Muscle layer of duodenum (tissue), 2 donors: ENCODE results near the gene TXNRD1.
"Not testable (repeated sequence)": the region's sequence is repeated elsewhere in the genome, so short reads cannot be mapped to it uniquely, and the experiment has no call there.

ENCODE experiments used
- H3K27ac ChIP-seq: one replicate; pipeline ENCODE4 v1.7.0; 2013; ENCODE audit warnings: mild to moderate bottlenecking, low read length
- H3K27me3 ChIP-seq: one replicate; pipeline ENCODE4 v1.7.0; 2013; ENCODE audit warnings: low read depth, mild to moderate bottlenecking, control low read depth, low read length
- H3K36me3 ChIP-seq, 2 donors: one replicate each; pipeline ENCODE4 v1.7.0; 2013; ENCODE audit warnings: low read length in 2 of 2, control low read depth in 1 of 2, mild to moderate bottlenecking in 1 of 2; ENCODE audit not compliant: insufficient read depth in 2 of 2, control insufficient read depth in 1 of 2
- H3K4me1 ChIP-seq, 2 donors: one replicate each; pipeline ENCODE4 v1.7.0; 2013; ENCODE audit warnings: low read length in 2 of 2, mild to moderate bottlenecking in 2 of 2, control low read depth in 1 of 2, moderate library complexity in 1 of 2; ENCODE audit not compliant: insufficient read depth in 2 of 2, control insufficient read depth in 1 of 2
- H3K4me3 ChIP-seq, 2 donors: one replicate each; pipeline ENCODE4 v1.7.0; 2013; ENCODE audit warnings: low read length in 2 of 2, low read depth in 1 of 2, mild to moderate bottlenecking in 1 of 2
- H3K9me3 ChIP-seq, 2 donors: one replicate each; pipeline ENCODE4 v1.7.0; 2013; ENCODE audit warnings: low read length in 2 of 2, control low read depth in 1 of 2, mild to moderate bottlenecking in 1 of 2; ENCODE audit not compliant: control insufficient read depth in 1 of 2
- donor health status: healthy.

TXNRD1 gene

DNA sequence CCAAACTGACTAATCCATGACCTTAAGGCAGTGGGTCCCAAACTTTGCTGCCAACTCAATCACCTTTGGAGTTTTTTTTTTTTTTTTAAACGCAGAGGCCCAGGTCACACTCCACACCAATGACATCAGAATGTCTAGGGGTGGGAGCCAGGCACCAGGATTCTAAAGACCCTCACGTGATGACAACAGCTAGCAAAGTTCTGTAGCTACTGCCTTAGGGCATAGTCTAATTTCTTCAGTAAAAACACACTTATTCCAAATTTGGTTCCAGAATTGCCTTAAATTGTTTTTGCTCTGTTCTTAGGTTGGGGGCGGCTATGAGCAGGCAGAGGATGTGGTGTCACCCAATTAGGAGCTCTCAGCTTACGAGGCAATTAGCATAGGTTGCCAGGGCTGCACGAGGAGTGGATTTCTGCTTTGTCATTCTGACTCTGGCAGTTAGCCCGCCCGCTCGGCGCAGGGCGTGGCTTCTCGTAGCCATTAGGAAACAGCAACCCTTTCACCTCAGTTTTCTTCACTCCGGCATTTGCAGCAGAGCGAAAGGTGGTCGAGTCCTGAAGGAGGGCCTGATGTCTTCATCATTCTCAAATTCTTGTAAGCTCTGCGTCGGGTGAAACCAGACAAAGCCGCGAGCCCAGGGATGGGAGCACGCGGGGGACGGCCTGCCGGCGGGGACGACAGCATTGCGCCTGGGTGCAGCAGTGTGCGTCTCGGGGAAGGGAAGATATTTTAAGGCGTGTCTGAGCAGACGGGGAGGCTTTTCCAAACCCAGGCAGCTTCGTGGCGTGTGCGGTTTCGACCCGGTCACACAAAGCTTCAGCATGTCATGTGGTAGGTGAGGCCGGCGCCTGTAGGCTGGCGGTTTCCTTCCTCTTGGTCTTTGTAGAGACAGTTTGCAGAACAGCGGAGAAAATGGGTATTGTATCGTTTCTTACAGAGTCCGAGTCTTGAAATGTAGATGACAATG lies 71.2 kb downstream of the TXNRD1 start:
- peak overlapping the region; percentile 79 to 97 for H3K4me3 ChIP-seq
- peaks cover under 1 to 13% of the 10 kb centered on the region in 2 donors for H3K36me3 ChIP-seq
- peaks cover 18 to 20% of the 10 kb centered on the region in 2 donors for H3K4me1 ChIP-seq
- H3K27ac ChIP-seq = peak overlapping the region; percentile 99
- H3K27me3 ChIP-seq = no peaks in the 10 kb centered on the region
- no peaks in the 10 kb centered on the region for H3K9me3 ChIP-seq

DNA sequence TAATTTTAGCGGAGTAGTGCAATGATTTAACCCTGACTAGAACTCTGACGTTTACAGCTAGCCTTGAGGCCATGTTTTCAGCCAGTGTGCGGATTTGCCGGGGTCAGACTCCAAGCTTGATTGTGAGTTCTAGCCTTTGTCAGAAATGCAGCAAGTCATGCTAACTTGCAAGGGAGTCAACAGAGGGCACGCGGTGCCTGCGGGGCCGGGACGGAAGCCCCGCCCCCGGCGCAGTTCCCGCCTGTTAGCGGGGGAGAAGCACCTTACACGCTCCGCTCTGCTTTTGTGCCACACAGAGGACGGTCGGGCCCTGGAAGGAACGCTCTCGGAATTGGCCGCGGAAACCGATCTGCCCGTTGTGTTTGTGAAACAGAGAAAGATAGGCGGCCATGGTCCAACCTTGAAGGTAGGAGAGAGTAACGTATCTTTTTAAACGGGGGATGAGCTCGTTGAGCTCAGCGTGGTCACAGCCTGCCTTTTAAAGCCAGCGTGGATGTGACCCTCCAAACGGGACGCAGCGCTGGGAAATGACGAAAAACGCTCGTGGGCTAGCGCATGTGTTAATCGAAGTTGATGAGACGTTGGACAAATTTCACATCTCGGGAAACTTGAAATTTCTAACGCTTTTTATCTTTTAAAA lies 73.2 kb downstream of the TXNRD1 start:
- Histone ChIP-seq H3K4me1 (peaks cover 18 to 20% of the 10 kb centered on the region in 2 donors), H3K27ac (peak overlapping the region; percentile 99)

DNA sequence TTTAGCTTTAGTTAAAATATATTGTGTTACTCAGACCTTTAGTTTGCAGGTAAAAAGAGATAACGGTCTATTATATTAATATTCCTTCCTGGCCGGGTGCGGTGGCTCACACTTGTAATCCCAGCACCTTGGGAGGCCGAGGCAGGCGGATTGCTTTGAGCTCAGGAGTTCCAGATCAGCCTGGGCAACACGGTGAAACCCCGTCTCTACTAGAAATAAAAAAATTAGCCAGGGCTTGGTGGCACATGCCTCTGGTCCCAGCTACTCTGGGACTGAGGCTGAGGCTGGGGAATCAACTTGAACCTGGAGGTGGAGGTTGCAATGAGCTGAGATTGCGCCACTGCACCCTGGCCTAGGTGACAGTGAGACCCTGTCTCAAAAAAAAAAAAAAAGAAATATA lies 74.7 kb downstream of the TXNRD1 start:
- Histone ChIP-seq H3K27ac (no peak overlapping the region), H3K4me3 (no peak overlapping the region), H3K9me3 (no peaks in the 10 kb centered on the region), H3K4me1 (peaks cover 18 to 21% of the 10 kb centered on the region in 2 donors), H3K27me3 (no peaks in the 10 kb centered on the region), H3K36me3 (peaks cover 12 to 31% of the 10 kb centered on the region in 2 donors)

More for the DNA sequence above, 73.2 kb downstream of the TXNRD1 start:
- Histone ChIP-seq H3K4me3 (peak overlapping the region; percentile 79 to 97), H3K27me3 (no peaks in the 10 kb centered on the region), H3K36me3 (peaks cover 12 to 29% of the 10 kb centered on the region in 2 donors), H3K9me3 (no peaks in the 10 kb centered on the region)

DNA sequence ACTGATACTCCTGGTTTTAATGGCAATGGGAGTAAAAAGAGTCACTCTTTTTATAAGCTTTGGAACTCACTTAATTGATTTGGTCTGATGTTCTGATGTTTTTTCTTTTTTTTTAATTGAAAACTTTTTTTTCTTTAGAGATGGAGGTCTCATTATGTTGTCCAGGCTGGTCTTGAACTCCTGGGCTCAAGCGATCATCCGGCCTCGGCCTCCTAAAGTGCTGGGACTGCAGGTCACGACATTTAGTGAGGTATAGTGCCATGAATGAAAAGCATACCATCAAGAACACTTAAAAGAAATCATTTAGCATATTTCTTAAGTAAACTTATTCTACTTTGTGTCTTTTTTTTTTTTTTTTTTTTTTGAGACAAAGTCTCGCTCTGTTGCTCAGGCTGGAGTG lies 75.3 kb downstream of the TXNRD1 start:
- Histone ChIP-seq H3K27me3 (no peaks in the 10 kb centered on the region), H3K27ac (no peak overlapping the region), H3K4me3 (no peak overlapping the region), H3K9me3 (no peaks in the 10 kb centered on the region), H3K4me1 (peaks cover 13 to 20% of the 10 kb centered on the region in 2 donors), H3K36me3 (peaks cover 14 to 36% of the 10 kb centered on the region in 2 donors)

DNA sequence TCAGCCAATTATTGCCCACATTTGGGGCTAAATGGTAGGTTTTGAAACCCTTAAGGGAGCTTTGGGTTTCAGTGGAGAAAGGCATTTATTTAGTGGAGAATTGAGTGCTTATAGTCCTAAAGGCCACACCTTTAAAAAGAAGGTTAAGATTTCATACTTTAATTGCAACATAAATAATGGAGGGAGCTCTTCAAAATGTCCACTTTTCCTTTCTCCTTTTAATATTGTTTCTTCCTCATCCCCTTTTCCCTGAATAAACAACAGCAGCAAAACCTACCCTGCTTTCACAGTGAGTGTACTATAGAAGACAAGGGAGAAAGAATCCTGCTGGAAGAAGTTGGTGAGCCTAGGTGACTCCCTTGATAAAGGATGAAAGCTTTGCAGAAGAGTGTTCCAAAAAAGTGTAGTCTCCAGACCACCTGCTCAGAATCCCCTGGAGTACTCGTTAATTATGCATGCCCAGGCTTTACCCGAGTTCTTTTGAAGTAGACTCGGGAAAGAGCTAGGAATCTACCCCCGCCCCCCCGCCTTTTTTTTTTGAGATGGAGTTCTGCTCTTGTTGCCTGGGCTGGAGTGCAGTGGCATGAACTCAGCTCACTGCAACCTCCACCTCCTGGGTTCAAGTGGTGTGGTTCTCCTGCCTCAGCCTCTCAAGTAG lies 76.4 kb downstream of the TXNRD1 start:
- no peaks in the 10 kb centered on the region for H3K9me3 ChIP-seq
- no peak overlapping the region for H3K27ac ChIP-seq
- peaks cover 4 to 14% of the 10 kb centered on the region in 2 donors for H3K4me1 ChIP-seq
- no peaks in the 10 kb centered on the region for H3K27me3 ChIP-seq
- H3K4me3 ChIP-seq = no peak overlapping the region
- peaks cover 17 to 44% of the 10 kb centered on the region in 2 donors for H3K36me3 ChIP-seq

DNA sequence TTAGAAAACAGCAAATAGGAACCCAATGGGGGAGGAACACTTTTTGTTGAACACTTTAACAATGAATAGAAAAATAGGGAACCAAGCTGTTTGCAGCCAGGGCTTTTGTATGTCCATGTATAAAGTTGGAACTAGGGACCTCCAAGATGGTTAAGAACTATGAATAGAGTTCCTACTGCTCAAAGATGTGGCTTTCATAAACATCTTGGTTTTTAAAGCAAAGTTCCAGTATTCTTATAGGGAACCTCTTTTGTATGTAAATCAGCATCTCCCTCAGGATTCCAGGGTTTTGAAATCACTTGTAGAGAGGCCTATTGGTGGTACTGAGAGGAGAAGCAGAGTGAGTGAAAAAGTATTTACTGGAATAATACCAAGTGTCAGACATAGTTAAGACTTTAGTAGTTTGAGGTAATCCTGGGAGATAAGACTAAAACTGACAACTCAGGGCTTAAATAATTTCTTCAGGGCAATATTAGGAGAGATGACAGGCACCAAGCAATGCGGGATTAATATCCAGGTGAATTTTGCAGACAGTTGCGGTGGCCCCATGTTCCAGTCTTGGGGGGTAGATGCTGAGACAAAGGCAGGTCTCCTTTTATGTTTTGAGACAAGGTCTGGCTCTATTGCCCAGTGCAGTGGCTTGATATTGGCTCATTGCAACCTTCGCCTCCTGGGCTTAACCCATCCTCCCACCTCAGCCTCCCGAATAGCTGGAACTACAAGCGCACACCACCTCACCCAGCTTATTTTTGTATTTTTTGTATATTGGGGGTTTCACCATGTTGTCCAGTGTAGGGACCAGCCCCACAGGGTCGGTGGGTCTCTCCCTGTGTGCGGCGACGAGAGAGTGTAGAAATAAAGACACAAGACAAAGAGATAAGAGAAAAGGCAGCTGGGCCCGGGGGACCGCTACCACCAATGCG lies 77.6 kb downstream of the TXNRD1 start:
- H3K4me3 ChIP-seq = no peak overlapping the region
- peaks cover 4 to 14% of the 10 kb centered on the region in 2 donors for H3K4me1 ChIP-seq
- H3K9me3 ChIP-seq = no peaks in the 10 kb centered on the region
- no peak overlapping the region for H3K27ac ChIP-seq
- H3K27me3 ChIP-seq = no peaks in the 10 kb centered on the region
- peaks cover 17 to 36% of the 10 kb centered on the region in 2 donors for H3K36me3 ChIP-seq

DNA sequence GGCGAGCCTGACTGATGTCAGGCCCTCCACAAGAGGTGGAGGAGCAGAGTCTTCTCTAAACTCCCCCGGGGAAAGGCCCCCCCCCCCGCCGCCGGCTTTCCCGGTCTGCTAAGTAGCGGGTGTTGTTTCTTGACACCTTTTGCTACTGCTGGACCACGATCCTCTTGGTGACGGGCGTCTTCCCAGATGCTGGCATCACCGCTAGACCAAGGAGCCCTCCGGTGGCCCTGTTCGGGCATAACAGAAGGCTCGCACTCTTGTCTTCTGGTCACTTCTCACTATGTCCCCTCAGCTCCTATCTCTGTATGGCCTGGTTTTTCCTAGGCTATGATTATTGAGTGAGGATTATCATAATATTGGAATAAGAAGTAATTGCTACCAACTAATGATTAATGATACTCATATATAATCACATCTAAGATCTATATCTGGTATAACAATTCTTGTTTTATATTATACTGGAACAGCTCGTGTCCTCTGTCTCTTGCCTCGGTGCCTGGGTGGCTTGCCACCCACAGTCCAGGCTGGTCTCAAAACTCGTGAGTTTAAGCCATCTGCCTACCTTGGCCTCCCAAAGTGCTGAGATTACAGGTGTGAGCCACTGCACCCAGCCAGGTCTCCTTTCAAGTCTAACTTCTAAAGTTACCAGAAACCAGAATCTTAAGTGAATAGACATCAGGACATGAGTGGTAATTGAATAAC lies 78.7 kb downstream of the TXNRD1 start:
- not testable (repeated sequence) for H3K27ac ChIP-seq, H3K27me3 ChIP-seq, H3K9me3 ChIP-seq, H3K4me3 ChIP-seq
- peaks cover 17 to 36% of the 10 kb centered on the region in 2 donors for H3K36me3 ChIP-seq
- H3K4me1 ChIP-seq = peaks cover 3 to 16% of the 10 kb centered on the region in 2 donors

DNA sequence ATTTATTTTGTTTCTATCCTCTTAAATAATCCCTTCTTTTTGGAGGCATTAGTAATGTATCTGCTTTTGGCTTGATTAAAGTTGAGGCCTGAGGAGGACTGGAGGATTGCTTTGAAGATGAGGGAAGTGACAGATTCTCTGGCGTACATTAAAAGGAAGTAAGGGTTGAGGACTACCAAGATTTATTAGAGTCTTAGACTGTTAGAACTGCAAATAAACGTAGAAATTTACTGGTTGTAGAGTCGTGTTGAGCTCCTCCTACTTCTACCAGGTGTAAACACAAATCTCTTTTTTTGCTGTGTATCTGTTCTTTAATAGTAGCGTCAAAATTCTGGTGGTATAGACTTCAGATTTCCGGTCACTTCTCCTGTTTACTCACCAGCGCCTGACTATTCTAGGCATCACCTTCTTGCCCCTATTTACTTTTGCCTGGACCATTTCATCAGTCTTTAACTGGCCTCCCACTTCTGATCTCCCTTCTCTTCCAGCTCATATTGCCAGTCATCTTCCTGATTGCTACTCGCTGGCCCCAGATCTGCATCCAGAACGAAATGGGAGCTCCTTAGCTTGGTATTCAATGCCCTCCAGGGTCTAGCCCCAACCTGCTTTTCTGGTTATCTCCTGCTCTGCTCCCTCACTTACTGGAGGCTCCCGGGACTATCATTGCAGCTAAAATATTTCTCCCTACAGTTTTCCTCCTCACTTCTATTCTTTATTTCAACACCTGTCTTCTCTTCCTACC lies 79.5 kb downstream of the TXNRD1 start:
- Histone ChIP-seq H3K4me1 (peaks cover 0 to 12% of the 10 kb centered on the region in 2 donors), H3K9me3 (no peaks in the 10 kb centered on the region), H3K27me3 (no peaks in the 10 kb centered on the region), H3K4me3 (no peak overlapping the region), H3K27ac (no peak overlapping the region), H3K36me3 (peaks cover 17 to 36% of the 10 kb centered on the region in 2 donors)

DNA sequence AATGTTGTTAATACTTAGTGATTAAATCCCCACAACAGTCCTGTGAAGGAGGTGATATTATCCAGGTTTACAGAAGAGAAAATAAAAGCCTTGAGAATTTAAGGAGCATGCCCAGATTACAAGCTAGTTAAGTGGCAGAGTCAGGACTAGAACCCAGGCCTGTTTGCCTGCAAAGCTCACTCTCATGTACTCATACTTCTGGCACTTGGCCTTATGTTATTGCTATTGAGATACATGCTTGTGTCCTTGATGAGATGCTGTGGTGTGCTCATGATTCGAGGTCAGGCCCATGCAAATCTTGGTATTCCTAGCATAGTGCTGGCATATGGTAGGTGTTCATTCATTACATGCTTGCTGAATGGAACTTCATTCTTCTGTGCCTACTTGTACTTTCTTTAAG lies 80.4 kb downstream of the TXNRD1 start:
- H3K36me3 ChIP-seq = peaks cover 17 to 36% of the 10 kb centered on the region in 2 donors
- H3K27ac ChIP-seq = no peak overlapping the region

More for the DNA sequence above, 80.4 kb downstream of the TXNRD1 start:
- H3K27me3 ChIP-seq = no peaks in the 10 kb centered on the region
- peaks cover 0 to 9% of the 10 kb centered on the region in 2 donors for H3K4me1 ChIP-seq
- no peak overlapping the region for H3K4me3 ChIP-seq
- no peaks in the 10 kb centered on the region for H3K9me3 ChIP-seq
